GM19372 (cell line): ENCODE data around the gene ADAM17.
"Not testable (repeated sequence)": the region's sequence is repeated elsewhere in the genome, so short reads cannot be mapped to it uniquely, and the experiment has no call there.

Experiments used
- ATAC-seq: cut with Tn5 transposase; IDR thresholded peaks from one replicate; pipeline ENCODE4 v1.9.1; 2021; ENCODE audit warnings: mild to moderate bottlenecking, low read depth, moderate library complexity; ENCODE audit not compliant: unreplicated experiment

Gene ADAM17

GRCh38 chr2:9570182-9571060 is 14.8 kb upstream of the ADAM17 start:
- no peak for ATAC-seq

DNA sequence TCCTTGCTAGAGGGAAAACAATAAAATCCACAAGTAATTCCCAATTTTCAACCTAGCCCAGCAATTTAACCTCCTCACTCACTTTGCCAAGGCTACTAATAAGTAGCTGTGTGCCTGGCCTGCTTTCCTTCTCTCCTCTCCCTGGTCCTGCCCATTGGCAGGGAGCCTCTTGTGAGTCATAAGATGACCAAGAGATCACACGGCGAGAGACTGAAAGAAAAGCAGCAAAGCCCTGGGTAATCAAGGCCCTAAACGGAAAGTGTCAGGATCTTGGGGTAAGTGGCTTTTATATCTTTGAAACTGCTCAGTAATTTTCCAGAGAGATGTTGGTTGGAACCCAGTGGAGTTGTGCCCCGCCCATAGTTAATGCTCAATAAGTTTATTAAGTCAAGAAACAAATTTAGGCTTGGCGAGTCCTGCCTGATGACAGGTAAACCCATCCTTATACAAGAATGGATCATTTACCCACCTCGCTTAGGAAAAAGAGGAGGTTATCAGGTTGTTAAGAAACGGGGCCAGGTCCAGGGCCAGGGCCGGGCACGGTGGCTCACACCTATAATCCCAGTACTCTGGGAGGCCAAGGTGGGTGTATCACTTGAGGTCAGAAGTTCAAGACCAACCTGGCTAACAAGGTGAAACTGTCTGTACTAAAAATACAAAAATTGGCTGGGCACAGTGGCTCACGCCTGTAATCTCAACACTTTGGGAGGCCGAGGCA is 10.0 kb upstream of the ADAM17 start:
- ATAC-seq = no peak

- ATAC-seq = no peak
These were observed 5.0 kb upstream of the ADAM17 start for GRCh38 chr2:9560628-9561027.

DNA sequence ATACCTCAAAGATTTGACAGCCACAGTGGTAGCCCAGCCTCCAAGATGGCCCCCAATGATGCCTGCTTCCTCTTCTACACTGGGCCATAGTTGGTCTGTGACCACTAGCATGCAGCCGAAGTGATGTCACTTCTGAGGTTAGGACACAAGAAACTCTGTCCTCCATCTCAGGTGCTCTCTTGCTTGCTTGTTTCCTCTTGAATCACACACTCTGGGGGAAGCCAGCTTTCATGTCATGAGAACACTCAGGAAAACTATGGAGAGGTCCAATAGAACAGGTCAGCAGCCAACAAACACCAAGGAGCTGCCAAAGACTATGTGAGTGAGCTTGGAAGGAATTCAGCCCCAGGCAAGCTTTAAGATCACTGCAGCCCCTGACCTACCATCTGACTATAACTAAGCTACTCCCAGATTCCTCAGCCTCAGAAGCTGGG is 3.3 kb upstream of the ADAM17 start:
- ATAC-seq = no peak

DNA sequence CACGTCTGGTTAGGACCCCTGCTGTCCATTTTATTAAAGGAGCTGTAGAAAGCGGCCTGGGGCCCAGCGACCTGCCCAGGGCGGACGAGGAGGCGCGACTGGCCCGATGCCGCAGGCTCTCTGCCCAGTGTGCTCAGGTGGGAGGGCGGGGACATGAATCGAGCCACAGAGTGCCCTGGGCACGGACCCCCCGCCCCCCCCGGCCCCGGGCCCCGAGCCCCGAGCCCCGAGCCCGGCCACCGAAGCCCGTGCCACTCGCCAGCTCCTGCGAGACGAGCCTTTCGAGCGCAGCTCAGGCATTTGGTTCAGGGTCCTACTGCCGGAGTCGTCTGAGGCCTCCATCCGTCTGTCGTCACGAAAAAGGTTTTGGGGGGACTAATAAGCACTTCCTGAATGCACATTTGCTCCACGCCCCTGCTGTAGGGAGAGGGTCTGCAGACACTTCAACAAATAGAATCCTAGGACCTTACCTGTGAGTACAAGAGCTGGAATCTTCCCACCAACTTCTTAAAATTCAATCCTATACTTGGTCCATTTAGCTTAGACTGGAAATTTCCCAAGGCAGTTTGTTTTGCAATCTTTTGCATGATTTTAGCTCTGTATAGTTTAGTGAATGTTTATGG is 602 bp upstream of the ADAM17 start:
- peak; percentile 27 for ATAC-seq

GRCh38 chr2:9554921-9555296 is 721 bp downstream of the ADAM17 start:
- ATAC-seq = no peak

- ATAC-seq = no peak
These were observed 3.1 kb downstream of the ADAM17 start for GRCh38 chr2:9552219-9553178.

DNA sequence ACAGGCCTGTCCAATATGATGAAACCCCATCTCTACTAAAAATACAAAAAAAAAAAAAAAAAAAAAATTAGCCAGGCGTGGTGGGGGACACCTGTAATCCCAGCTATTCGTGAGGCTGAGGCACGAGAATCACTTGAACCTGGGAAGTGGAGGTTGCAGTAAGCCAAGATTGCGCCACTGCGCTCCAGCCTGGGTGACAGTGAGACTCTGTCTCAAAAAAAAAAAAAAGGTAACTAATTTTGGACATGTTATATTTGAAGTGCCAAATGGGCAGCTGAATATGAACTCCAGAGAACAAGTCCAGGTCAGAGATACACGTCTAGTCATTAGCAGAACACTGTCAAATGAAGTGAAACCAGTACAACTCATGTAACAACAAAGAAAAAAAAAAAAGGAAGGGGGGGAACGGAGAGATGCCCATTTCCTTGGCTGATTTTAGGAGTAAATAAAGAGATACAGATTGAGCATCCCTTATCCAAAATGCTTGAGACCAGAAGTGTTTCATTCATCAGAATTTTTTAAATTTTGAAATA is 4.7 kb downstream of the ADAM17 start:
- not testable (repeated sequence) for ATAC-seq

DNA sequence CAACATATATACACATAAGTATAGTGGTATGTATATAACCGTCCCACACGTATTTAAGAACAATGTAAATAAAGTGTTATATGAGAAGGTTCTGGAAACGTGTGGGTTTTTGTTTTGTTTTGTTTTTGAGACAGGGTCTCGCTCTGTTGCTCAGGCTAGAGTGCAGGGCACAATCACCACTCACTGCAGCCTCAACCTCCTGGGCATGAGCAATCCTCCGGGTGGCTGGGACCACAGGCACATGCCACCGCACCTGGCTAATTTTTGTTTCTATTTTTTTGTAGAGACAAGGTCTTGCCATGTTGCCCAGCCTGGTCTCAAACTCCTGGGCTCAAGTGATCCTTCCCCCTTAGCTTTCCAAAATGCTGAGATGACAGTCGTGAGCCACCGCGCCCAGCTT is 6.2 kb downstream of the ADAM17 start:
- ATAC-seq = no peak

- peak; percentile 73 for ATAC-seq
These were observed 7.1 kb downstream of the ADAM17 start for GRCh38 chr2:9548506-9548905.

DNA sequence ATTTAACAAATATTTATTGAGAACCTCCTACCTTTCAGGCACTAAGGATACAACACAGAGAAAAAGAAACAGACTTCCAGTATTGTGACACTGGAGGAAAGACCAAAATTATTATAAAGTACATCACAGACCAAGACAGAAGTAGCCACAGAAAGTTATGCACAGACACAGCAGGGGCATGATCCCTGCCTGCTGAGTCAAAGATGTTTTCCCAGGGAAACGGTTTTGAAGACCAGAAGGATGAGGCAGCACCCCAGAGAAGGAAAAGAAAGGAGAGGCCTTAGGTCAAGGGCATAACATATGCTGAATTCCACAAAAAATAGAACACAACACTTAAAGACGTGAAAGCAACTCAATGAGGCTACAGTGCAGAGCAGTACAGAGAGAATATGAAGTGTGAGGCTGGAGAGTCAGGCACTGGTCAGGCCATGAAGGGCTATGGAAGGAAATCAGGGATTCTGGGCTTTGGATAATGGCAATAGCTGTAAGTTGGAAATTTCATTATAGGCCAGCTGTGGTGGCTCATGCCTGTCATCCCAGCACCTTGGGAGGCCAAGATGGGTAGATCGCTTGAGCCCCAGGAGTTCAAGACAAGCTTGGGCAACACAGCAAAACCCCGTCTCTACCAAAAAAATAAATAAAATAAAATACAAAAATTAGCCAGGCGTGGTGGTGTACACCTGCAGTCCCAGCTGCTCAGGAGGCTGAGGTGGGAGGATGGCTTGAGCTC is 8.2 kb downstream of the ADAM17 start:
- no peak for ATAC-seq

DNA sequence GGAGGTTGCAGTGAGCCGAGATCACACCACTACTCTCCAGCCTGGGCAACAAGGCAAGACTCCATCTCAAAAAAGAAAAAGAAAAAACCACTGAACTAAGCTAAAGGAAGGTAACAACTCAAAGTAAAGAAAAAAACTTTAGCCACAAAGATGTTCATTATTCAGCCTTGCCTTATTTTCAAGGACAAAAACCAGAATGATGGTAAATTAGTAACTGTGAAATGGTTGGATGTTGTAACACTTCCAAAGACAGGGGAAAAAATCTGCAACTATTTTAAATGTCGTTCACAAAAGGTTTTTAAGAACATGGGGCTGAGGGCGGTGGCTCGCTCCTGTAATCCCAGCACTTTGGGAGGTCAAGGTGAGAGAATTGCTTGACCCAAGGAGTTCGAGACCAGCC is 10.1 kb downstream of the ADAM17 start:
- no peak for ATAC-seq

- no peak for ATAC-seq
These were observed 12.1 kb downstream of the ADAM17 start for GRCh38 chr2:9543557-9543956.

DNA sequence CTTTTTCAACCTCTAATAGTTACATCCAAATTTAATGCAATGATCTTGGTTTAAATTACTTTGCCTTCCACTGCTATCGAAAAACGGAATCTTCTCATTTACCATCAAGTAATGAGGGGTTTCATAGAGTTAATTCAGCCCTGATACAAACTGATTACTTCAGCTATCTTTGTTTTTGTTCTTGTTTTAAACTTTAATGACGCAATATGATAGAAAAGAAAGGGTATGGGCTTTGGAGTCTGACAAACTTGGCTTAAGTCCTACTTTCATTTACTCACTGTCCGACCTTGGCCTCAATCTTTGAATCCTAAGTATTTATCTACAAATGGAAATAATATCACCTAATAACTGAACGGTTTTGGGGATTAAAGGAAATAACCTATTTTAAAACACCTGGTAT is 16.1 kb downstream of the ADAM17 start:
- ATAC-seq = no peak

DNA sequence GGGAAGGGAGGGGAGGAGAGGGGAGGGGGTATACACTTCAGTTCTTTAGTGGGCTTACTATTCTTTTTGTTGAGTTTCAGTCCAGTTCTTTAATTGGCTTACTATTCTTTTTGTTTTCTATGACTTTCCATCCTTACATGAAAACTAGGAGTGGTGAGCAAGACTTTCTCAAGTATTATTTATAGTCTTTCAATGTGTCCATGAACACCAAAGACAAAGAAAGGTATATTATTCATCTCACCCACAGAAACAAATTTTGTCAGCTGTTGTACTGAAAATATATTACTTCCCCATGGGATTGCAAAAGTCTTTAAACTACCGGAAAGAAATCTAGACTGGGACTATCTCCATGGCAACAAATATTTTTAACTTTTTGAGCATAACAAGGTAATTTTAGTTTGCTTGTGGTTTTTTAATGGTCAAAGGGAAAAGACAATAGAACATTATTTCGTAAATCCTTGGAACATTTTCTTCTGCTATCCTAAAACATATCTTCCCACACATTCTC is 17.6 kb downstream of the ADAM17 start:
- ATAC-seq = no peak

DNA sequence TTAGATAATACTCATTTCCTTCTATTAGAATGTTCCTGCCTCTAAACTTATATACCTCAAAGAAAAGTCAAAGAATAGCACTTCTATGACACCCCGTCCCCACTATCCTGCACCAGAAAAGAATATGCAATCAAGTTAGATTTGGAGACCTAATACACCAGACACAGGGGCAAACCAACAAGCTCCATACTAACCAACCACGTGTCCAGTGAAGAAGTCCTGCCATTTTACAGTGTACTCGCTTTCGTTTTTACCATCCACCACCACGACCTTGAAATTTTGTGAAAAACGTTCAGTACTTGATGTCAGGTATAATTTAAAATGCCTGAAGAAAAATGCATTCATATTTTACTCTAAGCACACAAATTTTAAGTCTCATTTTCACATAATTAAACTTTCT is 19.1 kb downstream of the ADAM17 start:
- no peak for ATAC-seq

DNA sequence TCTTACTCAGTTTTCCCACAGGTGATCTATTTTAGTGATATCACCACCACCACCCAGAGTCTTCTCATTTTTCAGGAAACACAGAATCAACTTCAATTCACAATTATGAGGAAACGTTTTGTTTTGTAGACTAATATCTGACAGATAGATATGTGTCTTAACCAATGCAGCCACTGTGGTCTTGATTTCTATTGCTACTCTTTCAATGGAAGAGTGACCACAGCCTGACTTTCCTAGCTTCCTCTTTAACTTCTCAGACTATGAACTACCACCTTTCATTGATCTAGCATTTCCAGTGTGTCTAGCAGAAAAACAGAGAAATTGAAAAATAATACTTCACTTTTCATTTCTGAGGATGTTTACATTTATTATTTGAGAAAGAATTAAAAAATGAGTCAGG is 20.5 kb downstream of the ADAM17 start:
- ATAC-seq = no peak

GRCh38 chr2:9533663-9534062 is 22.0 kb downstream of the ADAM17 start:
- no peak for ATAC-seq

DNA sequence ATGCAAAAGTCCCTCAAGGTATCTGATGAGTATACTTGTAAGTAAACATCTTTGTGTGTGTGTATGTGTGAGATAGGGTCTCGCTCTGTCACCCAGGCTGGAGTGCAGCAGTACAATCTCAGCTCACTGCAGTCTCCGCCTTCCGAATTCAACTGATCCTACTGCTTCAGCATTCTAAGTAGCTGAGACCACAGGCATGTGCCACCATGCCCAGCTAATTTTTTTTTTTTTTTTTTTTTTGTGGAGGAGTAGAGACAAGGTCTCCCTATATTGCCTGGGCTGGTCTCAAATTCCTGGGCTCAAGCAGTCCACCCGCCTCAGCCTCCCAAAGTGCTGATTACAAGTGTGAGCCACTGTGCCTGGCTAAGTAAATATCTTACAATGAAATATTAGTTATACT is 23.2 kb downstream of the ADAM17 start:
- no peak for ATAC-seq
